GM18520 (cell line): ENCODE measurements around the gene WDFY2.

Experiments
- ATAC-seq: cut with Tn5 transposase; IDR thresholded peaks from one replicate; pipeline ENCODE4 v1.9.1; 2021; ENCODE audit not compliant: unreplicated experiment

WDFY2 gene

DNA sequence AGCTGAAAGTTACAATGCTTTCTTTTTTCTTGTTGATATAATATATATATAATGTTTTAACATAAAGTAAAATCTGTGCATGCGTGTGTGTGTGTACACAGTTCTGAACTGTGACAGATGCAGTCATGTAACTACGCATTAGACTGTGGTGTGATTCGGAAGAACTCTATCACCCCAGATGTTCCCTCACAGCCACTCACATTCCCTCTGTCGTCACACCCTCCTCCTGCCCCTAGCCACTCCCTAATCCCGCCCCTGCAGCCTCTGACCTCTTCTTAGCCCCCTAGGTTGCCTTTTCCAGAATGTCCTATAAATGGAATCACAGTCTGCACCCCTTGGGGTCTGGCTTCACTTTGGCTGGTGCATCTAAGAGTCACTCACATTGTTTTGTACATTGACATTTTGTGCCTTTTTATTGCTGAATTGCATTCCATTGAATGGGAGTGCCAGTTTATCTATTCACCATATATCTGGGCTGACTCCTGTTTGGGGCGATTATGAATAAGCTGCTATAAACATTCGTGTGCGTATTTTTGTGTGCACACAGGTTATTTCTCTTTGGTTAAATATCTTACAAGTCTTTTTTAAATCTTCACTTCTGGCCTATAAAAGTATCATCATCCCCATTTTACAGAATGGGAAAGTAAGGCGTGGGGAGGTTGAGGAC is 199.3 kb downstream of the WDFY2 start:
- ATAC-seq: no peak

DNA sequence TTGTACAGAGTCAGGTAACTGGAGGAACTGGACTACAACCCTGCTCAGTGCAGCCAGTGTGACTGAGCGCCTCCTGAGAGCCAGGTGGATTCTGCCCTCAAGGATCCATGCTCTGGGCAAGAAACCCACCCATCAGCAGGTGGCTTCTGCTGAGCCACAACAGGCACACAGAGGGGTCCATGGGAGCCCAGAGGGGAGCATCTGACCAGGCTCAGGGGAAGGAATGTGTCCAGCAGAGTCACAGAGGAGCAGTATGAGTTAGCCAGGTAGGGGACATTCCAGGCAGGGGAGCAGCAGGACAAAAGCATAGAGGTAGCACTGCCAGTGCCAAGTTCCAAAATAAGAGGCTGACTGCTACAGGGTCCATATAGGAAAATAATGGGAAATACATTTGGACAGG is 199.8 kb downstream of the WDFY2 start:
- ATAC-seq: no peak

DNA sequence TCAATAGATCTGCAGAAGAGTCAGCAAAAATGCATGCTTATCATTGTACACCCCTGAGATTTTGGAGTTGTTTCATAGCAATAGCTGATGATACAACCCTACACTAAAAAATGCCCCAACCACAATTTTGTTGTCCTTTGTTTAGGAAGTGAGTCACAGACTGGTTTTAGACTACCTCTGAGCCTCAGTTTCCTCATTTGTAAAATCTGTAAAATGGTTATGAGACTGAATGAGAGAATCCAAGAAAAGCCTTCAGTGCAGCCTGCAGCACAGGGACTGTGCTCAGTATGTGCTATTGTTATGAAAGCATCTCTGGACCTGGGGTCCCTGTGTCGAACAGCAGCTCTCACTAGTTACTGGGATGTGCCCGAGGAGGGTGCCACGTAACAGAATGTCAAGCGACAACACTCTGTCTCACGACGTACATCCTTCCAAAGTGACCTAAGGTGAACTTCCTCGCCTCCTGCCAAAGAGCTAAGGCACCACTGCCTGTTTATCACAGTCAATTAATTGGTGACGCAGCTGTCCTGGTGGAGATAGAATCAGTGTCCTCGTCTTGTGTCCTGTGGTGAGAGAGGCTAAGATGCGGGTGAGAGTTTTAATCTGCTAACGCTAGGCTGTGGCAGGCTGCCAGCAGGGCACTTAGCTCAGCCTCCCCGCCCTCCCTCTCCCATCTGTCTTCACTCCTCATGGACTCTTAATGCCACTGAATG is 201.6 kb downstream of the WDFY2 start:
- no peak for ATAC-seq

DNA sequence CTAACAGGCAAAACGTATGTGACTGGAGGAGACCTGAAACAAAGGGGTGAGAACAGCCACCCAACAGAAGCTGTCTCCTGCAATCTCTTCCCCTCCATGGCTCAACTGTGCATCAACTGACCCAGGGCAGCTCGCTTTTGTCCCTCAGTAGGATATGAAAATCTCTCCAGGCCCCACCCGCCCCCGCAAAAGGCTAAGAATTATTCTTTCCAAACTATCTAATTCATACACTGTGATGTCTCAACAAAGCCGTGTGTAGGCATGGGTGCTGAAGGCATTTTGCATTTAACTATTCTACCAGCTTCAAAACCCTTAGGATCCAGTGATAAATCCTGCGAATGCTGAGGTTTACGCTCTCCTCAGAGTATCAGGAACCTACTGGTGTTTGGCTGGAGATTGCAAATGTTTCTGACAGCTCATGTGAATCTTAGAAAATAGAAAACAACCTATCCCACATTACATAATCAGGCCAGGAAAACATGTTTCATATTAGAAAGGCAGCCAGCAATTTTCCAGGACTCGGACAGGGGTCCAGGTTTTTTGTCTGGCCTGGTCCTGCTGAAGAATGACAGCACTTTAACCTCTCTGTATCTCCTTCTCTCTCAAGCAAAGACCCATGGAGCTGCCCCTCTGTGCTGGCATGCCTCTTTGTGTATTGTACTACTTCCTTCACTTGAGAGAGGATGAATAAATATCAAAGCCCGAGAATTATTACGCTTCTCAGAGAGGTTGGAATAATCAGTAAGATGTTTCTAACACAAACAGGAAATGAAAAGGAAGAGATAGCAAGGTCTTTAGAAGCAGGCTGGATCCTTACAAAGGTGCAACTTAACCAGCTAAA is 202.4 kb downstream of the WDFY2 start:
- ATAC-seq: no peak

DNA sequence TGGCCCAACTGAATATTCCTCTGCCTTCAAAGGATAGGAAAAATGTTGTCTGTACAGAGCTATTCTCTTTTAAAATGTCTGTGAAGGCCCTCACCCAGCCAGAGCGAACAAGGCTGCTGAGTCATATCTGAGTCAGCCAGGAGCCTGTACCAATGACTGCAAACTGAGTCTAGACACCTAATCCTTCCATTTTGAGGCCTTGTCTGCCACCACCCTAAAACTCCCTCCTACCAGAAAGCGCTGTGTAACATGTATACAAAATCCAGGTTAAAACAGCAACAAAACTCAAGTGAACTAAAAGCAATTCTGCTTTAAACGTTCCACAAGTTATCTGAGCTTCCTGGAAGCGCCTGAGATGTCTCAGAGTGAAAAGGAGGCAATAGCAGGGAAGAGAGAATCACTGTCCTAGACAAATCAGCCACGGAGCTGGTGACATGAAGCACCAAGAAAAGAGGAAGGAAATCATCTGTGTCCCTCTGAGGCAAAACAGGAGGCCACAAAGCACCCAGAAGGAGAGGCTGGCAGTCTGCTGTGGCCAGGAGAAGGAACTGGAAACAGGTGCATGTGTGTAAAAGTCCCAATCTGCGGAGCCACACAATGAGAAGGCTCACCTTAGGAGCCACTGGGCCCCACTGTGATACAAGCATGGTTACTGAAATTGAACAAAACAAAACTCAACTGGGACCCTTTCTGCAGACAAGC is 209.5 kb downstream of the WDFY2 start:
- ATAC-seq: no peak

DNA sequence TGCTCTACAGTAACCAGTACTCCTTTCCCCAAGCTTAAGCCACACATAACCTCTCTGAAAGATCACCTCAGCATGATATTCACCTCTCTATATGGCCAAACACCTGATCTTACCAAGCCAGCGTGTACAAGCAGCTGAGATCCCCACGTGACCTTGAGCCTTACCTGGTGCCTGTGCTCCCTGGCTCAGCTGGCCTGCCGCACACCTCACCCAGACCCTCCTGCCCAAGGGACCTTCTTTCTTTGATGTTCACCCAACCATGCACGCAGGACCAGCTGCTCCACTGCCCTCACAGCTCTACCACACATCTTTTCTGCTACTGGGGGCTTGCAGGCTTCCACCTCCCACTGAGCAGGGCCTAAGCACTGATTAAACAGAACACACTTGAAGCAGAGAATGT is 210.7 kb downstream of the WDFY2 start:
- no peak for ATAC-seq

DNA sequence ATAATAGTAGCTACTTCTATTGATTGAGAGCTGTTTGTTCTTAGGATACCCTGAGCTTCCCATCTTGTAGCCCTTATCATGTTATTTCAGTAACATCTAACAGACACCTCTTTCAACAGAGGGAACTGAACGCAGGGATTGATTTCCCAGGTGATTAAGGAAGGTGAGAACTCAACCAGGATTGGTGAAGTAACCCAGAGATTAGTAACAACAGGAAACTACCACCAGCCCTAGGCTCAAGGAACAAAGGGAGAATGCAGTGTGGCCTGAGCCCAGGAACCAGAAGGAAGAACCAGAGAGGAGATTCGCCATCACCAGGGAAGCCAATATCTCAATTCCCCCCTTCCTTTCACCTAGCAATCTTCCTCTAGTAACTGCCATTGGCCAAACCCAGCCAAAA is 211.2 kb downstream of the WDFY2 start:
- no peak for ATAC-seq

DNA sequence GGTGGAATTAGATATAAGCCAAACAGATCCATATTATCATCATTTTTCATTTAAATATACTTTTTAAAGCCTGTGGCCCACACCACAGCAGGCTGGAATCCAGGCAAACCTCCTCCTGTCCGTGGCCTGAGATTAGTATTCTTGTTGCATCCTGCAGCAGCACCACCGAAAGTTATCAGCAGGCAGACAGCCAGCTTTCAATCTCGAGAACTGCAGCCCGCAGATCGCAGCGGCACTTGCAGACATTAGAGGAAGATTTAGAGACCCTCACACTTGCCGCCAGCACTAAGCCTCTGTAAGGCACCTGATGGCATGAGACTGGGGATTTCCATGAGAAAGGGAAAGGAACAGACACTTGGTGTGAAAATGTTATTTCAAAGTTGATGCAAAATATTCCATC is 212.3 kb downstream of the WDFY2 start:
- no peak for ATAC-seq

DNA sequence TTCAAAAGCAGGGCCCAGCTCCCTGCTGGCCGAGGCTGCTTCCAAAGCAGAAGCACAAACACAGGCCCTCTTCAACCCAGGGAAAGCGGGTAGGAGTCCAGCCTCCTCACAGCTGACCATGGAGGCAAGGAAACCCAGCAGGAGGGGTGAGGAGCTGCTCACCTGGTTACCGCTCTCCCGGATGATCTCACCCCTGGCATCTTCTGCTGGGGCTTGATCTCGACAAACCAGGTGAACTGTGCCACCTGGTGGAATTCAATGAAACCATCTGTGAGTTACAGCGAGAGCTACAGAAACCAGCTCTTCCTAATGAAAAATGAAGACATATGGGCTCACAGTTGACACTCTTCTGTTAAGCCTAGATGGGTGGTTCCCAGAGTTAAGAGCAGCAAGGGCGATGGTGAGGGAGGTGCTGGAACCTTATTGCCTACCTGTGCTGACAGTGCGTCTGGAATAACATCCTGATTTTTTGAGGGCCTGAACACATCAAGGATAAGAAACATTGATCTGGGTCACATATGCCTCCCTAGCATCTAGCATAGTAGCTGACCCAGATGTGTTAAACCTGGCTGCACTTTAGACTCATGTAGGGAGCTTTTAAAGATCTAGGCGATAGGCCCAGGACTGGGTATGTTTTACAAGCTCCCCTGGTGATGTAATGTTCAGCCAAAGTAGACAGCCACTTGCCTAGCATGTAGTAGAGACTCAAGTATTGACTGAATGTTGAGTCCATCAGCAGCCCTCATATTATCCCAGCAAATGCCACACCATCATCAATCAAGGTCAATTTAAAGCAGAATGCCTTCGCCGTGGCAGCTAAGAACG is 213.6 kb downstream of the WDFY2 start:
- no peak for ATAC-seq

DNA sequence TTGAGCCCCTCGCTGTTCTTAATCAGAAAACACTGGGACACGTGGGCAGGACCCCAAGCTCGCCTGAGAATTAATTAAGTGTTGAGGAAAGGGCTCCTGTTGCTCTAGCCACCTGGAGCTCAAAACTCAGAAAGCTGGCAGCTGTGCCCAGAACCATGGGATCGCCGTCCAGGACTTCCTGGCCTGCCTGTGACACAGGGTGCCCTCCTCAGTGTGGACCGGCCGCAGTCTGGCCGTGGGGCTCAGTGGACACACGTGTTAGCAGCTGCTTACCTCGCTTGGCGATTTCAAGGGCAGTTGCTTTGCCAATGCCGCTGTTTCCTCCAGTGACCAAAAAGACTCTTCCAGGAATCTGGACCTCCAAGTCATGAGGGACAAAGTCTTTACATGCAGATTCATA is 215.0 kb downstream of the WDFY2 start:
- ATAC-seq: no peak

DNA sequence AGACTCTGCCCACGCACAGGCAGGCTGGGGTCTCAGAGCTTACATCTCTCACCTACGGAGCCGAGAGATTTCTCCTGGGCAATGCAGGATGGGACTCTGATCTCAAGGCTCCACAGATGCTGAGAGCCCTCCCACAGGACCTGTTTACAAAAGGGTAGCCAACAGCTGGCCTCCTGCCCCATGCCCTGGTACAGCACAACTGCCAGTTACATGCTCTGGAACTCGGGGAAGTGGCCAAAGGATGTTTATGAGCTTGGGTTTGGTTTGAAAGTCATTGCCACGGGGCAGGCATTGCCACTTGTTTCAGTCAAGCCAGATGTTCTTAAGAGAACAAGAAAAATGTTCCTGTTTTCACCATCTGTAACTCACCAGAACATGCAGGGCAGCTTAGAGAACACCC is 216.2 kb downstream of the WDFY2 start:
- ATAC-seq: no peak

DNA sequence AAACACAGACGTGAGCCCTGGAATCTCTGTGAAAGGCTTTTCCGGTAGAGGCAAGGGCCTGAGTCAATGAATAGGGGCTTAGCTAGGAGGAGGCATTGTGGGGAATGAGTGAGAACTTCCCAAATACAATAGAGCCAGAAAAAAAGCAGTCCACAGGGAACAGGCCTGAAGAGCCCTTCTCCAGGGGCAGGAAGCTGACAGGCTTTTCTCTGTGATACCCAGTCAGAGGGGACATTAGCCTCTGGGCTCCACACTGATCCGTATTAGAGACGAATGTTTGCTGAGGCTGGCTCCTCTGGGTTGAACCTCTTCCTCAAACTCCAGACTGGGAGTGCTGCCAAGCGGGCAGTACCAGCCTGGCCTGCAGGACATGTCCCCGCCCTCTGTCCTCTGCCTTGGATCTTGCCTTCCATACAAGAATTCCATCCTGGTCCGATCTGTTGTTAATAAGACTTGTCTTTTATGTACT is 217.4 kb downstream of the WDFY2 start:
- ATAC-seq: no peak

DNA sequence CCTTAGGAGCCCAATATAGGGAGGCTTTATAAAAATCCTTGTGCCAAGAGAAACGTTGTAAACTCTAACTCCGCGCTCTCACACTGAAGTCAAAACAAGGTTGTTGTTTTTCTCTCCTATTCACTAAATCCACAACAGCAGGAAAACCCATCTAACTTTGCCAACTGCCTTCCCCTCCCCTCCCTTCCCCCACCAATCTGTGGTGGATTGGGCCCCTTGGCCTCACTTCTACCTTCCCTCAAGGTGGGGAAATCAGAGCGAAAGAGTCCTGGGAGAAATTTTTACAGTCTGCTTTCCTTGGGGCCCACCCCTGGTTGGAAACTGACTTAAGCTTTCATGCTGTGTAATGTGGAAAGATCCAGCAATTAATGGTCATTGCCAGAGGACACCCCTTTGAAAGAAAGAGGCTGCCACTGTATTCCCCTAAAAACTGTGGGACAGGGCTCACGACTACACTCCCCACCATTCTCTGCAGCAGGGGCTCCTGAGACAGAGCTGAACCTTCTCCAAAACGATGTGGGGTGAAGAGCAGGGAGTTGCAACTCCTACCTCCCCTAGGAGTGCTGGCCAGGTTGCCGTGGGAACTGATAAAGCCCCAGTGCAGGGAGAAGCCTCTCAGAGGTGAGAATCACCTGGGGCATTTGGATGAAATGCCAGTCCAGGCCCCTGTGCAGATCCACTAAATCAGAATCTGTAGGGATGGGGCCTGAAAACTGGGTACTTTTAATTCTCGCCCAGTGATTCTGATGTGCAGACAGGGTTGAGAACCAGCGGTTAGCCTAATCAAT is 218.6 kb downstream of the WDFY2 start:
- ATAC-seq: no peak

DNA sequence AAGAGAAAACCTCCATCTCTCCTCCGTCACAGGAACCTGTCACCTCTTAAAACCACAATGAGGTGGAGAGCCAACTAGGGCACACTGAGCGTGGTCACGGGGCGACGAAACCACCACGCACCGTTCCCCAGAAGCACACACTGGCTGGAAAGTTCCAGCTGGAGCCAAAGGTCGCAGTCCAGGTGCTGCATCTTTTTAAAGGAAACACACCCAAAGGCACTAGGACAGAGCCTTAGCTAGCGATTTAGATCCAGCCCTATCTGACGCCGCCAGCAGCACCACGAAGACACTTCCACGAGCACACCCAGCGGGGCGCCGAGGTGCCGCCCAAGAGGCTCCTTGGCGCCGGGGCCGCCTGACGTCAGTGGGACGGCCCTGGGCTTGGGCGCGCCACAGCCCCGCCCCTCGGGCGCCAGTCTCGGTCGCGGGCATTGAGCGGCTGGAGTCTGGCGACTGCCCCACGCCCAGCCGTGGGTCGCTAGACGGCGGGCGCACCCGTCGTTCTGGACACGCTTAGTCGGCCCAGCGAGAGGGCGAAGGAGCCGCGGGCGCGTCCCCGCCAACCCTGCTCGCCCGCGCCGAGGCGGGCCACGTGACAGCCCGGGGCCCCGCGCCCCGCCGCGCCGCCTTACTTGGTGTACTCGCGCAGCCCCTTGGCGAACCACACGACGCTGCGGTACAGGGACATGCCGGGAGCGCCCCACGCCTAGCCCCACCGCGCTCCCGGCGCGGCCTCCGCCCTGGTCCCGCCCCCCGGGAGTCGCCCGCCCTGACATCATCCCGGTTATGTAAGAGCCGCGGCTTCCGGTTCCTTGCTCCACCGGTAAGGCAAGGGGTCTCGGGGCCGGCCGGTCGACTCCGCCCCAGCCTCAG is 219.4 kb downstream of the WDFY2 start, which contains the start of gene DHRS12:
Gene DHRS12, minus strand, starts transcription at position 742 of the 873 bp plus-strand sequence. CDS start 4,504 bp downstream, outside the sequence.
- peak; percentile 63 for ATAC-seq

DNA sequence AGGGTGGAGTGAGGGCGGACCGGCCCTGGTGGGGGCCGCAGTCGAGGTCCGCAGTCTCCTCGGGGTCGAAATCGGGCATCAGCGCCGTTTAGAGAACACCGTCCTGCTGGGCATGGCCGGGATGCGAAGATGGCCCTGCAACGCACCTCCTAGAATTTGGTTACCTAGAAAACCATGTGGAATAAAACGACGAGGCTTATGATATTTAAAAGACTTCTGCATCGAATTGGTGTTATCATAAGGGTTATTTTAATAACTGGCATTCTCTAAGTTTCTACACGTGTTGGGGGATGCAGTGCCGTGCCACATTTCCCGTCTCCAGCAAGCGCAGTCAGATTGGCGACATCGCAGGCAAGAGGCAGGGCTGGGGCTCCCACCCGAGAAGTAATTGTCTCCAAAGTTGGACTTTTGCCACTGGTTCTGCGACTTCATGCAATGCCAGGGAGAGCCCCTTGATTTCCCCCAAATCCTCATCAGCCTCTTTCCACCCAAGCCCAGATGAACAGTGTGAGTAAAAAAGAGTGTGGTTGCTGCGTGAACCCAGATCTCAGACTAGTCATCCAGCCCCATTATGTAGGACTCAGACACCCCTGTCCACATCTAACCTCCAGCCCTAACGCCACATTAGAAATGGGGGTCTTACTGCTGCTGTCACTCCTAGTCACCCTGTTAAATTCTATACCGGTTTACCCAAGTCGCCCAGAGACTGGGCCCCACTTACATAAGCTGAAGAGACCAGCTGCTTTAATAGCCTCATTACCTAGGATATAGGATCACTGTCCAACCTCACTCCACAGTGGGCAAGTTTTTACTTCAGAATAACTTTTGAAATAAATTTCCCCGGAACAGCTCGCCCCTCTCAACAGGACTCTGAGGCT is 220.3 kb downstream of the WDFY2 start:
- ATAC-seq: no peak

DNA sequence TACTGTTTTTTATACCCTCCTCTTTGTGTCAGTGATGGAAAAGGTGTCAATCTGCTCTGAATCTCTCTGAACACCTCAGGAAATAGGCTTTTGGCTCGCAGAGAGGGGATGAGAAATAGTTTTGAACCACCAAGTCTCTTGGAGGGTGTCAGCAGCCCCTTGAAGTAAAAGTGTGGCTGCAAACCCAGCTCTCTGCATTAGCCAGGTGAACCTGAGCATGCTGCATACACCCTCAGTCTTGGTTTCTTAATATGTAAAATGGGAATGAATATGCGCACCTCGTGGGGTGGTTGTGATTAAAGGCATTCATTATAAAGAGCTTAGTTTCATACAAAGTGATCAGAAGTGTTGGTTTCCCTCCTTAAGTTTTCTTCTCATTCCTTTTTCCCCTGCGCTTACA is 221.1 kb downstream of the WDFY2 start:
- no peak for ATAC-seq

DNA sequence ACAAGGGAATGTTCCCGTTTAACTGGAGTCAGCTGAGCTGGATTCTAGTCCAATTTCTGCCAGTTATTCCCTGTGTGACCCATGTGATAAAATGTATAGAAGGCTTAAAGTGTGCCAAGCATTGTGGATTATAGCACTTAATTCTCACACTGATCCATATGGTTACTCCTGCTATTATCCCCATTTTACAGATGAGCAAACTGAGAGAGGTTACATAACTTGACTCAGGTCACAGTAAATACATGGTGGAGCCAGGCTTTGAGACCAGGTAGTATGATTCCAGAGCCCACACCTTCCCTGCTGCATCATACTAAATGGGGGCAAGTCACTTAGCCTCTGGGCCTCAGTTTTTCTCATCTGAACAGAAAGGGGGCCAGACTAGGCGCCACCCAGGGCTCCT is 221.7 kb downstream of the WDFY2 start:
- no peak for ATAC-seq

DNA sequence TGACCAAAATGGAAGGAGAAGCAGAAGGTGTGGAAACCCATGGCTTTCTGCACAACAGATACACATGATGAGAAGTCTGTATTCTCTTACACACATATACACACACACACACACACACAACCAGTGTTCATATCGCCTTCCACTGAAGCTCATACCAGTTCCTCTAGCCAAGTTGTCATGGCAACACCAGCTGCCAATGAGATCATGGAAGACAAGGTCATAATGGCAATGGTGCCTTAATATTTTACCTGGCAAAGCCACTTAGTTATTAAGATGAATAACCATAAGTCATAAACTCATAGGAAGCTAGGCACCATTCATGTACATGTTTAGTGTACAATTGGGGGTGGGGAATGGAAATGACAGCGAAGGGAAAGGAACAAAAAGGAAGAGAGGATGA is 222.3 kb downstream of the WDFY2 start:
- ATAC-seq: no peak
